Umbilical cord (tissue), 2 donors: Measurements from ENCODE around the gene PNPLA6. TPM values are rescaled to one million over a fixed set of nuclear protein-coding genes. Genes with fewer than 3 reads are reported as not detected.

Experiments
- DNase-seq: peaks from one replicate; pipeline ENCODE4 v3.0.0-alpha.2; 2015; ENCODE audit warnings: low spot score
- total RNA-seq: library from RNA; depleted of rRNA; stranded (reverse); fragments of >200 nt; gene quantifications from one replicate; pipeline ENCODE4 v1.2.3, GENCODE V29; 2014; ENCODE audit warnings: low replicate concordance; ENCODE audit not compliant: insufficient read depth

The PNPLA6 gene
- total RNA-seq: 35.6 TPM

- DNase-seq: peak; percentile 97
These were observed at the start of gene PNPLA6 for GRCh38 chr19:7535047-7535997. Gene PNPLA6, plus strand, starts transcription at chr19:7535717. Its CDS starts 72 bp downstream, at chr19:7535789.

- no peak for DNase-seq
These were observed 48.6 kb upstream of the PNPLA6 start for GRCh38 chr19:7486923-7487322.

GRCh38 chr19:7488736-7489353 lies 46.7 kb upstream of the PNPLA6 start, which contains the start of gene PEX11G:
Gene PEX11G, minus strand, starts transcription at chr19:7489035. Its CDS starts 25 bp downstream, at chr19:7489010.
- peak; percentile 92 for DNase-seq

- no peak for DNase-seq
These were observed 45.9 kb upstream of the PNPLA6 start for GRCh38 chr19:7489609-7490044.

GRCh38 chr19:7492142-7492541 lies 43.4 kb upstream of the PNPLA6 start:
- no peak for DNase-seq

- DNase-seq: no peak
These were observed 43.0 kb upstream of the PNPLA6 start for GRCh38 chr19:7492558-7492957.

GRCh38 chr19:7494416-7495098 lies 41.0 kb upstream of the PNPLA6 start:
- no peak for DNase-seq

GRCh38 chr19:7497292-7497691 lies 38.2 kb upstream of the PNPLA6 start:
- DNase-seq: no peak

GRCh38 chr19:7500811-7501450 lies 34.6 kb upstream of the PNPLA6 start:
- DNase-seq: no peak

GRCh38 chr19:7502552-7502951 lies 33.0 kb upstream of the PNPLA6 start:
- DNase-seq: no peak

- no peak for DNase-seq
These were observed 30.8 kb upstream of the PNPLA6 start for GRCh38 chr19:7504684-7505083.

- no peak for DNase-seq
These were observed 30.2 kb upstream of the PNPLA6 start for GRCh38 chr19:7505288-7505681.

- DNase-seq: no peak
These were observed 29.7 kb upstream of the PNPLA6 start for GRCh38 chr19:7505682-7506384.

GRCh38 chr19:7506385-7507328 lies 28.9 kb upstream of the PNPLA6 start:
- peak; percentile 33 for DNase-seq

GRCh38 chr19:7507884-7508283 lies 27.6 kb upstream of the PNPLA6 start:
- peak; percentile 52 for DNase-seq

- DNase-seq: no peak
These were observed 25.9 kb upstream of the PNPLA6 start for GRCh38 chr19:7509625-7510024.

GRCh38 chr19:7512400-7512851 lies 23.1 kb upstream of the PNPLA6 start:
- peak; percentile 56 for DNase-seq

GRCh38 chr19:7513809-7514642 lies 21.5 kb upstream of the PNPLA6 start:
- DNase-seq: no peak
